PFSK-1 (cell line): Measurements from ENCODE around the gene NAT9.

ENCODE experiments used
- FOXP2 ChIP-seq: optimal IDR thresholded peaks from 2 replicates; pipeline ENCODE3; 2011; ENCODE audit warnings: borderline replicate concordance, control low read depth, inconsistent platforms; ENCODE audit not compliant: insufficient read depth; ENCODE audit errors: extremely low read length, extremely low read depth
- POLR2AphosphoS5 ChIP-seq: IDR thresholded peaks from 2 replicates; pipeline ENCODE4 v1.6.1; 2012; ENCODE audit warnings: low read depth, mild to moderate bottlenecking, control low read depth, low read length, moderate library complexity
- SIN3A ChIP-seq: IDR thresholded peaks from 2 replicates; pipeline ENCODE4 v1.6.1; 2012; ENCODE audit warnings: mild to moderate bottlenecking, low read length, moderate library complexity, borderline replicate concordance; ENCODE audit not compliant: insufficient read depth
- TAF1 ChIP-seq: IDR thresholded peaks from 2 replicates; pipeline ENCODE4 v1.6.1; 2012; ENCODE audit warnings: low read length, control low read depth, borderline replicate concordance; ENCODE audit not compliant: insufficient read depth
- TF ChIP-seq, protein P1 (sequence below), 2 experiments: IDR thresholded peaks; 2 replicates each; pipeline versions ENCODE4 v1.6.1 to v1.8.0; 2011 to 2012; ENCODE audit warnings: low read depth in 2 of 2, low read length in 2 of 2, control low read depth in 1 of 2, inconsistent platforms in 1 of 2, mild to moderate bottlenecking in 1 of 2, moderate library complexity in 1 of 2; ENCODE audit not compliant: insufficient read depth in 1 of 2

The NAT9 gene

DNA sequence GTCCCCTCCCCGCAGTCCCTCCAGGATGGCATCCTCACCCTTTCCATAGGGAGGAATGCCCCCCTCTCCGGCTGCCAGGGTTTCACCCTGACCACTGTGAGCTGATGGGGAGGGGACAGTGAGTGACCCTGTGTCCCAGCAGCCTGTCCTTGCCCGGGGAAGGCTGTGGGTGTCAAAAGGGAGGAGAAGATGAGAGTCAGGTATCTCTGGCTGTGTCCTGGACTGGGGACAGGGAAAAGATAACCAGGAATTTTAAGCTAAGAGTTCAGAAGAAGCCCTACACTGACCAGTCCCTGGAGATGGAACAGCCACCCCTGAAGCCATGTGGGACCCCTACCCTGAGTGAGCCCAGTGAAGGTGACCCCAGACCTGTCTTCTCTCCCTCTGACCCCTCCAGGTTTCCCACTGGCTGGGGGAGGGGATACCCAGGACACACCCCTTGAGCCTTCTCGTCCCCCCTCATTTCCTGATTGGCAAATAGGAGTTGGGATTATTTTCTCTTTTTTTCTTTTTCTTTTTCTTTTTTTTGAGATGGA lies 11.3 kb downstream of the NAT9 start:
- no peak for TF ChIP-seq FOXP2
- TF ChIP-seq, protein P1, sequence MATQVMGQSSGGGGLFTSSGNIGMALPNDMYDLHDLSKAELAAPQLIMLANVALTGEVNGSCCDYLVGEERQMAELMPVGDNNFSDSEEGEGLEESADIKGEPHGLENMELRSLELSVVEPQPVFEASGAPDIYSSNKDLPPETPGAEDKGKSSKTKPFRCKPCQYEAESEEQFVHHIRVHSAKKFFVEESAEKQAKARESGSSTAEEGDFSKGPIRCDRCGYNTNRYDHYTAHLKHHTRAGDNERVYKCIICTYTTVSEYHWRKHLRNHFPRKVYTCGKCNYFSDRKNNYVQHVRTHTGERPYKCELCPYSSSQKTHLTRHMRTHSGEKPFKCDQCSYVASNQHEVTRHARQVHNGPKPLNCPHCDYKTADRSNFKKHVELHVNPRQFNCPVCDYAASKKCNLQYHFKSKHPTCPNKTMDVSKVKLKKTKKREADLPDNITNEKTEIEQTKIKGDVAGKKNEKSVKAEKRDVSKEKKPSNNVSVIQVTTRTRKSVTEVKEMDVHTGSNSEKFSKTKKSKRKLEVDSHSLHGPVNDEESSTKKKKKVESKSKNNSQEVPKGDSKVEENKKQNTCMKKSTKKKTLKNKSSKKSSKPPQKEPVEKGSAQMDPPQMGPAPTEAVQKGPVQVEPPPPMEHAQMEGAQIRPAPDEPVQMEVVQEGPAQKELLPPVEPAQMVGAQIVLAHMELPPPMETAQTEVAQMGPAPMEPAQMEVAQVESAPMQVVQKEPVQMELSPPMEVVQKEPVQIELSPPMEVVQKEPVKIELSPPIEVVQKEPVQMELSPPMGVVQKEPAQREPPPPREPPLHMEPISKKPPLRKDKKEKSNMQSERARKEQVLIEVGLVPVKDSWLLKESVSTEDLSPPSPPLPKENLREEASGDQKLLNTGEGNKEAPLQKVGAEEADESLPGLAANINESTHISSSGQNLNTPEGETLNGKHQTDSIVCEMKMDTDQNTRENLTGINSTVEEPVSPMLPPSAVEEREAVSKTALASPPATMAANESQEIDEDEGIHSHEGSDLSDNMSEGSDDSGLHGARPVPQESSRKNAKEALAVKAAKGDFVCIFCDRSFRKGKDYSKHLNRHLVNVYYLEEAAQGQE (IDR thresholded peaks at IDR 0.05; ENCODE audit: insufficient read depth in 1 of 2, low read depth in 2 of 2, low read length in 2 of 2) = no peak
- no peak for TF ChIP-seq POLR2AphosphoS5
- no peak for TF ChIP-seq SIN3A
- TF ChIP-seq TAF1 = no peak

DNA sequence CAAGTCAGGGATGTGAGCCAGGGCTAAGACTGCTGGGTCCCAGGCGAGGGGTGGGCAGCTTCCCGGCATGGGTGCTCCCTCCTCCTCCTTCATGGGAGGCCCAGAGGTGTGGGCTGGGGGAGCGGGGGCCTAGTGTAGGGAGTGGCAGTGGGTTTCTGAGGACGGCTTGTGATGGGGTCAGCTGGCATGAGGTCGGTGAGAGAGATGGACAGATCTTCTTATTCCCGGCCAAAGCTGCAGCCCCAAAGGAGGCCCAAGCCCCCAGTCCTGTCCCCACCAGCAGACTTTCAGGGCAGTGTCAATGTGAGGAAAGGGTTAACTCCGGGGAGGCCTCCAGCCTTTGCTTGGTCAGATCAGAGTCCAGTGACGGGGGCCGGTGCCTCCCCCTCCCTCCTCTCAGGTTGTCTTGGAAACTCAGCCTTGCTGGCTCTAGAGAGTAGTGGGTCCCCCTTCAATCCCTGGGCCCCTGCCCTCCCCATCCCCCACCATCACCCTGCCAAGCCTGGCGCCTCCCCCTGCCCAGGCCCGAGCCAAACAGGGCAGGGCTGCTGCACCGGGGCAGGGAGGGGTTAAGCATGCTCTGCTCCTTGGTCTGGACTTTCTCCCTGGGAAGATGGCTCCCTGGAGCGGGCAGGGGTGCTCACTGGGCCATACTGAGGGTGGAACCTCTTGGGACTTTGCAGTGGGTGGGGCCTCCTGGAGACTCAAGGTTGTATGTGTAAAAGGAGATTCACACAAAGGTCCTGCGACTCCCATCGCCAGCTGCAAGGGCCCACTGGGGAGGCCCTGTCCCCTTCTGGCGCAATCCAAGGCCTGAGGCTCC lies 12.4 kb downstream of the NAT9 start:
- TF ChIP-seq, protein P1 (IDR thresholded peaks at IDR 0.05; ENCODE audit: insufficient read depth in 1 of 2, low read depth in 2 of 2, low read length in 2 of 2) = no peak
- TF ChIP-seq POLR2AphosphoS5 = no peak
- no peak for TF ChIP-seq SIN3A

DNA sequence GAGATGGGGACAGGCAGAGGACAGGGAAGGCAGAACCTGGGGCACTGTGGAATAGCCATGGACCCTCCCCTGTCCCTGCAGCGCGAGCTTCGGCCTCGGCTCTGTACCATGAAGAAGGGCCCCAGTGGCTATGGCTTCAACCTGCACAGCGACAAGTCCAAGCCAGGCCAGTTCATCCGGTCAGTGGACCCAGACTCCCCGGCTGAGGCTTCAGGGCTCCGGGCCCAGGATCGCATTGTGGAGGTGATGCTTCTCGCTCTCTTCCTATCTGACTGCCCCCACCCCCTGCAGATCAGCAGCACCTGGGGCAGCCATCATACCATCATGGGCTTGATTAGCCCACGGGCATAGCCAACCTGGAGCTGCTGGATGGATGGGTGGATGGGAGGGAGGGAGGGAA lies 14.2 kb downstream of the NAT9 start:
- TF ChIP-seq, protein P1 (IDR thresholded peaks at IDR 0.05; ENCODE audit: insufficient read depth in 1 of 2, low read depth in 2 of 2, low read length in 2 of 2) = no peak
- no peak for TF ChIP-seq POLR2AphosphoS5
- no peak for TF ChIP-seq FOXP2
- TF ChIP-seq SIN3A = no peak
- TF ChIP-seq TAF1 = no peak

DNA sequence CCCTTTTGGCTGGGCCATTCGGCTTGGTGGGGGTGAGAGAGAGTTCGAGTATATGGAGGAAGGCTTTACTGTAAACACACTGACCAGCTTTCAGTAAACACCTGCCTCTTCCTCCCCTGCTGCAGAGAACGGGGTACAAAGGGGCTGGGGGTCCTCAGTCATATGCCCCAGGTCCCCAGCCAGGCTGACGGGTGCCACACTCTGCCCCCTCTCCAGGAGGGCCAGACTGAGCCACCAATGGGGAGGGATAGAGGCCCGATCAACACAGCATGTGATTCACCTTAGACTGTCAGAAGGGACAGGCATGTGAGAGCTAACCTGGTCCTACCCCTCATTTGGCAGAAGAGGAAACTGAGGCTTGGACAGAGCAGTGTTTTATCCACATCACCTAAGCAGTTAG lies 14.7 kb downstream of the NAT9 start:
- TF ChIP-seq FOXP2 (no peak), SIN3A (no peak), TAF1 (no peak), POLR2AphosphoS5 (no peak)
- TF ChIP-seq, protein P1 (IDR thresholded peaks at IDR 0.05; ENCODE audit: insufficient read depth in 1 of 2, low read depth in 2 of 2, low read length in 2 of 2) = no peak
